ENCODE results near the gene ACAD10.
"Not testable (repeated sequence)": the region's sequence is repeated elsewhere in the genome, so short reads cannot be mapped to it uniquely, and the experiment has no call there.

The ACAD10 gene

DNA sequence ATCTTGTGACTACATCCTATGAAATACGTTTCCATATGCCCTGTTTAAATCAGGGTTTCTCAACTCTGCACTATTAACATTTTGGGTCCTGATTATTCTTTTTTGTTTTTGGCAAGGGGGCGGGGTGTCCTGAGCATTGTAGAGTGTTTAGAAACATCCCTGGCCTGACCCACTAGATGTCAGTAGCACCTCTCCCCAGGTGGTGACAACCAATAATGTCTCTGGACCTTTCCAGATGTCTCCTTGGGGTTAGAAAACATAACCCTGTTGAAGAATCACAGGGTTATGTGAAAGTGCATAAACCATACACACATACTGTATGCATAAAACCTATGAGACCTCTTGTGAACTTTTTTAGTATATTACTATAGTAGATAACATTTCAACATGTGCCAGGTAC is 1.4 kb downstream of the ACAD10 start:
- no peak for DNase-seq (ENCODE audit: low read depth in 2 of 2)

DNA sequence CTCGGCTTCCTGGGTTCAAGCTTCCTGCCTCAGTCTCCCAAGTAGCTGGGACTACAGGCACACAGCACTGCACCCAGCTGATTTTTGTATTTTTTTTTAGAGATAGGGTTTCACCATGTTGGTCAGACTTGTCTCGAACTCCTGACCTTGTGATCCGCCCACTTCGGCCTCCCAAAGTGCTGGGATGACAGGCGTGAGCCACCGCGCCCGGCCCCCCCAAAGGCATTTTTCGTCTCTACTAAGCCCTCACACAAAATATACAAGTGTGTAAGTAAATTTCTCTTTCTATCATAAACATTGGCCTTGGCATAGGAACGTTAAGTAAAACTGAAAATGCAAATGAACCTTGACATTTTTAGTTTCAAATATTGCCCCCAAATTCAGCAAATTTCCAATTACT is 2.1 kb downstream of the ACAD10 start:
- DNase-seq (ENCODE audit: low read depth in 2 of 2): no peak

DNA sequence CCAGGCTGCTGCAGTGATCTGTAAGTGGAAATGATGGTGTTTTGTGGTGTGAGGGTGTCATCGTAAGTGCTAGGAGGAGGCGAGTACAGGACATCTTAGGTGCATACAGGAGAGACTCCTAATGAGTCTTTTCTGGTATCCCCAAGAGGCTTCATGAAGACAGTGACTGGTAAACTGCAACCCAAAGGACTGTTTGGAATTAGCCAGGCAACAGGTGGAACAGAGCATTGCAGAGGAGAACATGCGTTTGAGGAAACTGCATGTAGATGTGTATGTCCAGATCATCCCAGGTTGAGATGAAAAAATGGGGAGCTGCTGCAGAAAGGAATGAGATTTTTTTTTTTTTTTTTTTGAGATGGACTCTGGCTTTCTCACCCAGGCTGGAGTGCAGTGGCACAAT is 5.4 kb downstream of the ACAD10 start:
- no peak for DNase-seq (ENCODE audit: low read depth in 2 of 2)

DNA sequence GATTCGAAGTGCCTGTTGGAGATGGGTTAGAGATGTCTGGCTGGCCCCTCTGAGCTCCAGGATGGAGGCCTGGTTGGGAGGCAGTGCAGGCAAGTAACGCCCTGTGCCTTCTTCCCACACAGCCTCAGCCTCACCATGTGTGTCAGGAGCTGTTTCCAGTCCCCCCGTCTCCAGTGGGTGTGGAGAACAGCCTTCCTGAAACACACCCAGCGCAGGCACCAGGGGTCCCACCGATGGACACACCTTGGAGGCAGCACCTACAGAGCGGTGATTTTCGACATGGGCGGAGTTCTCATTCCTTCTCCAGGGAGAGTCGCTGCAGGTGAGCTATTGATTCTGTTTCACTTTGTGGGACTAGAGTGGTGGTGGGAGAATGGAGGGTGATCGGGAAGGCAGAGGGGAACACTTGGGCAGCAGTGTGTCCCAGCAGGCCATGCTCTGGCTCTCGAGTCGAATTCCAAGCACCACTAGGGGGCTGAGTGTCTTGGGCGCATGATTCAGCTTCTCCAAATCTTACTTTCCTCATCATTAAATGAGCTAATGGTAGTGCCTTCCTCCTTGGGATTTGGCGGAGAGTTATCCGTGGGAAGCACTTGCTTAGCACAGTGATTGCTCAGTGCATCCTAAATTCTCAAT is 6.8 kb downstream of the ACAD10 start:
- no peak for DNase-seq (ENCODE audit: low read depth in 2 of 2)

DNA sequence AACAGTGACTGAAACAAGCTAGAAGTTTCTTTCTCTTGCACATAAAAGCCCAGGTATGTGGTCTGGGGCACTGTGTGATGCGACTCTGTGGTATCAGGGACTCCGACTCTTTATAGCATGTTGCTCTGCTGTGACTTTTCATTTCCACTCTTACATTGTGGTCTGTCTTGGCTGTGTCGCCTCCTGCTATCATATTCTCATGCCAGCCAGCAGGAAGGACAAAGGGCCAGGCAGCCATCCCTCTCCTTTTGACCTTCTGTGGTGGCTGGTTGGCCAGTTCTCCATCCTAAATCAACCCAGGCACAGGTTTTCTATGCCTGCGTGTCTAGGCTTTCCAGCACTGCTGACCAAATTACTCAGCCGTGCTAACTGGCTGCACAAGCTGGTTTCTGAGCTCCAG is 8.0 kb downstream of the ACAD10 start:
- no peak for DNase-seq (ENCODE audit: low read depth in 2 of 2)

DNA sequence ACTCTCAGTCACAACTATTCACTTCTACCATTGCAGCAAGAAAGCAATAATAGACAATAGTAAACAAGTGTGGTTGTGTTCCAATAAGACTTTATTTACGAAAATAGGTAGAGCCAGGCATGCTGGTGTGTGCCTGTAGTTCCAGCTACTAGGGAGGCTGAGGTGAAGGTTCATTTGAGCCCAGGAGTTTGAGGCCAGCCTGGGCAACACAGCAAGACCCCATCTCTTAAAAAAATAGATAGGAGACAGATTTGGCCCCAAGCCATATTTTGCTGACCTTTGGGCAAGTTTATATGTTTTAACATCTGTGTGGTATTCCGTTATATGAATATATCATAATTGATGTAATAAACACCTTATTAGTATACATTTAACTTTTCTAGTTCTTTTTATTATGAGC is 14.1 kb downstream of the ACAD10 start:
- no peak for DNase-seq (ENCODE audit: low read depth in 2 of 2)

DNA sequence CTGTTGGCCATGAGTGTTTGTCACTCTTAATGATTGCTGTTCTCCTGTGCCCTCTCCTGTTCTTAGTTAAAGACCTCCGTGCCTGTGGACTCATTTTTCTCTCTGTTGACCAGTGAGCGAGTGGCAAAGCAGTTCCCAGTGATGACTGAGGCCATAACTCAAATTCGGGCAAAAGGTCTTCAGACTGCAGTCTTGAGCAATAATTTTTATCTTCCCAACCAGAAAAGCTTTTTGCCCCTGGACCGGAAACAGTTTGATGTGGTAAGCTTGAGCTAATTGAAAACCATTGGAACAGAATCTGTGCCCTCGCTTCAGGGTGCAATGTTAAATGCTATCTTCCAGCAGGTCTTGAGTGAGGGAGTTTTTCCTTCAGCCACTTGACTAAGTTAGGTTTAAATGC is 19.8 kb downstream of the ACAD10 start:
- DNase-seq (ENCODE audit: low read depth in 2 of 2): no peak

DNA sequence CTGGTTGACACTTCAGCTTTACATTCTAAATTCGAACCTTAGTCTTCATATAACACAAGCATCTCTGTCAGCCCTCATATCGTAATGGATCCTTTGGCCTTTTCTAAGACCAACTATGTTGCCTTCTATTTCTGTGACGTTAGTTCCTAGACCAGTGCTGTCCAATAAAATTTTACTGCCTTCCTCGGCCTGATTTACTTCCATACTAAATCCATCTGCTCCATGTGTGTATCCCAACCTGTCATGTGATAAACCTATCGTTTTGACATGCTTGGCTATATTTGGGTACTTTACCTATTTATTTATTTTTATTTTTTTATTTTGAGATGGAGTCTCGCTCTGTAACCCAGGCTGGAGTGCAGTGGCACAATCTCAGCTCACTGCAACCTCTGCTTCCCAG is 20.3 kb downstream of the ACAD10 start:
- no peak for DNase-seq (ENCODE audit: low read depth in 2 of 2)

DNA sequence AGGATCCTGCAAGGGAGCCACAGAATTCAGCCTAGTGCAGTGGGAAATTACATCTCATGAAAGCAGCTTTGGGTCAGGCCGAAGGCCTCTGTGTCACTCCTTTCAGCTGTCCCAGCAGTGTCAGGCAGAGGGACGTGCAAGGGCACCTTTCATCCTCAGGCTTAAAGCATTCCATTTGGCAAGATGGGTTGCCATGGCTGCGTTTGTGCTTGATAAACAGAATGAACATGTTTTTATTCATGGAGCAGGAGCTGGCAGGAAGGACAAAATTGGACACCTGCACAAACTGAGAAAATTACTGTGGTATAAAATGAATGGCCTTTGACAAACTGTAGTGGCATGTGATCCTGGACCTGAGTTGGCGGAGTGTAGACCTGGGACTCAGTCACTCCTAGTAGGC is 29.4 kb downstream of the ACAD10 start:
- DNase-seq (ENCODE audit: low read depth in 2 of 2): no peak

DNA sequence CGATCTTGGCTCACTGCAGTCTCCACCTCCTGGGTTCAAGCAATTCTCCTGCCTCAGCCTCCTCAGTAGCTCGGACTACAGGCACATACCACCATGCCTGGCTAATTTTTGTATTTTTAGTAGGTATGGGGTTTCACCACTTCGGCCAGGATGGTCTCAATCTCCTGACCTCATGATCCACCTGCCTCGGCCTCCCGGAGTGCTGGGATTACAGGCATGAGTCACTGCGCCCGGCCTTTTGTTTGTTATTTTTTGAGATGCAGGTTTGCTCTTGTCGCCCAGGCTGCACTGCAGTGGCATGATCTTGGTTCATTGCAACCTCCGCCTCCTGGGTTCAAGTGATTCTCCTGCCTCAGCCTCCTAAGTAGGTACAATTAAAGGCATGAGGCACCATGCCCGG is 33.5 kb downstream of the ACAD10 start:
- not testable (repeated sequence) for DNase-seq (ENCODE audit: low read depth in 2 of 2)

DNA sequence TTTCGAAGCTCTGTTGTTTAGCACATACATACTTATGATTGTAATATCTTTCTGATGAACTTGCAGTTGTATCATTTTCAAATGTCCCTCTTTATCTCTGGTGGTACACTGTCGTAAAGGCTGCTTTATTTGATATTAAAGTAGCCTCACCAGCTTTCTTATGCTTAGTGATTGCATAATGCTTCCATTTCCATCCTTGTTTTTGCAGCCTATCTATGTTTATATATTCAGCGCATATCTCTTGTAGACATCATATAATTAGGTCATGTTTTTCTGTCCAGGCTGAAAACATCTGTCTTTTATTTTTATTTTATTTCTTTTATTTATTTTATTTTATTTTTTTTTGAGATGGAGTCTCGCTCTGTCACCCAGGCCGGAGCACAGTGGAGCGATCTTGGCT is 34.6 kb downstream of the ACAD10 start:
- no peak for DNase-seq (ENCODE audit: low read depth in 2 of 2)

DNA sequence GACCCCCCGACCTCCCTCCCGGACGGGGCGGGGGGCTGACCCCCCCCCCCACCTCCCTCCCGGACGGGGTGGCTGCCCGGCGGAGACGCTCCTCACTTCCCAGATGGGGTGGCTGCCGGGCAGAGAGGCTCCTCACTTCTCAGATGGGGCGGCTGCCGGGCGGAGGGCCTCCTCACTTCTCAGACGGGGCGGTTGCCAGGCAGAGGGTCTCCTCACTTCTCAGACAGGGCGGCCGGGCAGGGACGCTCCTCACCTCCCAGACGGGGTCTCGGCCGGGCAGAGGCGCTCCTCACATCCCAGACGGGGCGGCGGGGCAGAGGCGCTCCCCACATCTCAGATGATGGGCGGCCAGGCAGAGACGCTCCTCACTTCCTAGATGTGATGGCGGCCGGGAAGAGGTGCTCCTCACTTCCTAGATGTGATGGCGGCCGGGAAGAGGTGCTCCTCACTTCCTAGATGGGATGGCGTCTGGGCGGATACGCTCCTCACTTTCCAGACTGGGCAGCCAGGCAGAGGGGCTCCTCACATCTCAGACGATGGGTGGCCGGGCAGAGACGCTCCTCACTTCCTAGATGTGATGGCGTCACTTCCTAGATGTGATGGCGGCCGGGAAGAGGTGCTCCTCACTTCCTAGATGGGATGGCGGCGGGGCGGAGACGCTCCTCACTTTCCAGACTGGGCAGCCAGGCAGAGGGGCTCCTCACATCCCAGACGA is 38.0 kb downstream of the ACAD10 start:
- not testable (repeated sequence) for DNase-seq (ENCODE audit: low read depth in 2 of 2)

DNA sequence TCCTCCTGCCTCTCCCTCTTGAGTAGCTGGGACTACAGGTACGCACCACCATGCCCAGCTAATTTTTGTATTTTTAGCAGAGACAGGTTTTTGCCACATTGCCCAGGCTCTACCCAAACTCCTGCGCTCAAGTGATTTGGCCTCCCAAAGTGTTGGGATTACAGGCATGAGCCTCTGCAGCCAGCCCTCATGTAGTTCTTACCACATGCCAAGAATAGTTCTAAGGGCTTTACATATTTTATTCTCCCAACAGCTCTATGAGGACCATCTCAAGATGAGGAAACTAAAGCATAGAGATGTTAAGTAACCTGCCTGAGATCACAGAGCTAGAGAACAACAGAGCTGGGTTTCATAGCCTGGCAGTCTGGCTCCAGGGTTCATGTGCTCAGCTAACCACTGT is 42.9 kb downstream of the ACAD10 start:
- no peak for DNase-seq (ENCODE audit: low read depth in 2 of 2)

DNA sequence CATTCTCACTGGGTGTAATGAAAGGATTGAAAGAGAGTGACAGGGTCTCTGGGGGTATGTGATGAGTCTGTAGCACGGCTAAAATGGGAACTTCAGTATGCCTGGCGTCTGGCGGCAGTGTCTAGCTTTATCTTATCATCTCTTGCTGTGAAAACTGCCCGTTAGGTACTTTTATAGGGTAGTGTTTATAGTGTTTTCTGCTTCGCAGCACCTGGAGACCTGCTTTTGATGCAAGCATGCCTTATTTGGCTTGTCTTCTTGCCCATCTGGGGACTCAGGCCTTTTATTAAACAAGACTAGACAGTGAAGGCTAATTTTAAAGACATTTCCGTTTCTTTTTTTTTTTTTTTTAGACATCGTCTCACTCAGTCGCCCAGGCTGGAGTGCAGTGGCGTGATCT is 44.6 kb downstream of the ACAD10 start:
- DNase-seq (ENCODE audit: low read depth in 2 of 2): no peak

DNA sequence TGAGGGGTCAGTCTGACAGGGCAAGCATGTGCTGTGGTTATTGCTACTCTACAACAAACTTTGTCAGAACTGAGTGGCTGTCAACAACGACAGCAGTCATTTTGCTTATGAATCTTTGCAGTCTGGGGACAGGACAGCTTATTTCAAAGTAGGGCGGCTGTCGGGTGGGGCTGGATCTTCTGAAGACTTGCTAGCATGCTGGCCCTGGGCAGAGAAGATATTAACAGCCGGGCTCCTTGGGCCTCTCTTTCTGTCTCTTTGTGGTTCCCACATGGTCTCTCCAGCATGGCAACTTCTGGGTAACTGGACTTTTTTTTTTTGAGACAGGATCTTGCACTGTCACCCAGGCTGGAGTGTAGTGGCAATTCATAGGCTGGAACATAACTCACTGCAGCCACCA is 46.9 kb downstream of the ACAD10 start:
- no peak for DNase-seq (ENCODE audit: low read depth in 2 of 2)

DNA sequence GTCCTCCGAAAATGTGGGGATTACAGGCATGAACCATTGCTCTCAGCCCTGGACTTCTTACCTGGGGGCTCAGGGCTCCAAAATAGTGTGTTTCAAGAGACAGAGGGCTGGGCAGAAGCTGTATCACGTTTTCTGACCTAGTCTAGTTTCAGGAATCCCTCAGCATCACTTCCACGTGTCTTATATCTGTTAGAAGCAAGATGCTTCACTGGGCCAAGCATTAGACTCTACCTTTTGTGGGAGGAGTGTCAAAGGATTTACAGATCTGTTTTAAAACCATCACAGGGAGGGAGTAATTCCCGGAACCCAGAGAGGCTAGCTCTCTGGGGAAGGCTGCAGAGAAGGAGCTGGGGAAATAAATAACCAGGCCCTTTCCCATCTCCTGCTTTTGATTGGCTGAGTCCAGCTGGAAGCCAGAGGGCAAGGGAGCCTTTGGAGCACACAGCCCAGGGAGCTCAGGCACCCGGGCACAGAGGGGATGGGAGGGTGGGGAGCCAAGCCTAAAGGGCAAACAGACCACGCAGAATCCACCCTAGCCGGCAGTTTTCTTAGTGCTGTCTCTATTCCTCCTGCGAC is 47.6 kb downstream of the ACAD10 start:
- no peak for DNase-seq (ENCODE audit: low read depth in 2 of 2)

DNA sequence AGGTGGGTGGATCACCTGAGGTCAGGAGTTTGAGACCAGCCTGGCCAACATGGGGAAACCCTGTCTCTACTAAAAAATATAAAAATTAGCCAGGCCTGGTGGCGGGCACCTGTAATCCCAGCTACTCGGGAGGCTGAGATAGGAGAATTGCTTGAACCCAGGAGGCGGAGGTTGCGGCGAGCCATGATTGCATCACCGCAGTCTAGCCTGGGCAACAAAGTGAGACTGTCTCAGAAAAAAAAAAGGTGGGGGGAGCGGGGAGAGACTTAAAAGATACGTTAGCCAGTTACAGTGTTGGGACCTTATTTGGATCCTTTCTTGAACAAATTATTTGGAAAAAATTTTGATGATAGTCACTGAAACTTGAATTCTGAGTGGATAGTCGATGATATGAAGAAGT is 53.7 kb downstream of the ACAD10 start:
- DNase-seq (ENCODE audit: low read depth in 2 of 2): not testable (repeated sequence)

DNA sequence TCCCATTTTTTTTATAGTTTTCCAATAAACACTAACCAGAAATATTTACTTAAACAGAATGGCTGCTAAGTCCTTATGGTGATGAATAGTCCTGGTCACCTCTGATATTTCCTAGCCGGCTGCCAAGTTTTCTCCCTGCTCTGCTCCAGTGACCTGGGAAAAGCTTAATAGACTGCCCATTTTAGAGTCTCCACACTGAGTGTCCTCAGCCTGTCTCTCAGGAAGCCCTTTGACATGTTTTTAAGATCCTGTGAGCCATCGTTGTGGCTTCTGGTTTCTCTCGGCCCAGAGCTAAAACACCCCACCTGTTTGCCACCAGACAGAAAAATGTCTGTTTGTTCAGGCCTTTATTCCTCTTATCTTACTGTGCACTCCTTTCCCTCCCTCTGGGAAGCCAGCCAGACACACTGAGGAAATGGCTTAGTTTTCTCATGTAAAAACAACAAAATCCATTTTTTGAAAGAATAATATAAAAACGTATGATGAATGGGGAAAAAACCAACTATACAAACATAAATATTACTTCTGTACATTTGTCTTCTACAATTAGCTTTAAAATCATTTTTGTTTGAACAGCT is 55.5 kb downstream of the ACAD10 start:
- no peak for DNase-seq (ENCODE audit: low read depth in 2 of 2)

DNA sequence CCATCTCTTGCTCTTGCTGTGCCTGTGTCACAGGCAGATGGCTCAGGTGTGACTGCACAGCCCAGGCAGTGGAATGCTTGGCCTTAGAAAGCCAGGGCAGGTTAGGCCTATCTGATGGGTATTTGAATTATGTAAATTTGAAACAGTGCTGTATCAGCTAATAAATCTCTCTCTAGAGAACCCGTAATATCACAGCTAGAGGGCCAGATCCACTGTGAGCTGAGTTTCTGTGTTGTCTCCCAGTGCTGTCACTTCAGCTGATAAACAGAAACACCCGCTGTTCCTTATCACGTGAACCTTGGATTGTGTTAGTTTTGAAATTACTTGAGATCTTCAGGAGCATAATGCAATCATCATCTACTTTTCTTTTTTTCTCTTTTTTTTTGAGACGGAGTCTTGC is 59.4 kb downstream of the ACAD10 start:
- no peak for DNase-seq (ENCODE audit: low read depth in 2 of 2)

DNA sequence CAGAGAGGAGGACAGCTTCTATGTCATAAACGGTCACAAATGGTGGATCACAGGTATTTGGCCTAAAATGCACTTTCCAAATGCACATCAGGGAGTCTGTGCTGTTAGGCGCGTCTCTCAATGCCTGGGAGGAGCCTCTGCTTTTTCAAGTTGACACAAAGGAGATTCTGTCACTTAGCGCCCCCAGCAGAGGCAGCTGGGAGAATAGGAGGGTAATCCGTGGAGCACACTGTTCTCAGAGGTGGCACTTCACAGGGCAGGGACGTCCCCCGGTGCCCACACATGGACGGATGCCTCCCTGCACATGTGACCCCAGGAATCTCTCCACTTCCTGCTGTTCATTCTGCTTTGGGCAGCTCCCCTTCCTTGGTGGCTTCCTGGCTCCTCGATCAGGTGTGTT is 61.5 kb downstream of the ACAD10 start:
- no peak for DNase-seq (ENCODE audit: low read depth in 2 of 2)

DNA sequence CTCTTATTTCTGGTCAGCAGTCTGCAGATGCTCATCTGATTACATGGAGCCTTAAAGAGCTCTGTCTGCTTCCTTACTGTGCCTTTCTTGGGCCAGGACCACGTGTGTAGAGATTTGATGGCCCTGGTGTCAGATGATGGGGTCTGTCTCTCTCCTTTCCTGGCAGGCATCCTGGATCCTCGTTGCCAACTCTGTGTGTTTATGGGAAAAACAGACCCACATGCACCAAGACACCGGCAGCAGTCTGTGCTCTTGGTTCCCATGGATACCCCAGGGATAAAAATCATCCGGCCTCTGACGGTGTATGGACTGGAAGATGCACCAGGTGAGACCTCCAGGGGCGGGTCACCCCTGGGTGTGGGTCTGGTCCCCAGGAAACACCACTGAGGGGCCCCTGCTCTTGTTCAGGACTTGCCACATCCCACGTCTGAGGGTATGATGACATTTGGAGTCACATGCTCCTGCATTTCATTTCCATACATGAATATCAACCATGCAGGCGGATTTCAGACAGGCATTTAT is 62.4 kb downstream of the ACAD10 start:
- DNase-seq (ENCODE audit: low read depth in 2 of 2): no peak

DNA sequence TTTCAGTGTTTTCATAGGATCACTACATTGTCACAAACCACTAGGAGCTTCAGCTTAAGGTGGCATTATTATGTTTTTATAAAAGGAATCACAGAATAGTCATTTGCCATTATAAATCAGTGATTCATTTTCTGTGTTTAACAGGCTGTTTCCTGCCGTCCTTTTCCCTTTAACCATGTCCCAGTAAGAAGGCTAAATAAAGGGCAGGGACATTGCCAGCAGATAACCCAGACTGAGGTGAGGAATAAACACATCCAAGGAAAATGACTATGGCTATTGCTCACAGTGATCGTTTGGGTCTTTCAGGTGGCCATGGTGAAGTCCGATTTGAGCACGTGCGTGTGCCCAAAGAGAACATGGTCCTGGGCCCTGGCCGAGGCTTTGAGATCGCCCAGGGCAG is 63.0 kb downstream of the ACAD10 start:
- DNase-seq (ENCODE audit: low read depth in 2 of 2): no peak

DNA sequence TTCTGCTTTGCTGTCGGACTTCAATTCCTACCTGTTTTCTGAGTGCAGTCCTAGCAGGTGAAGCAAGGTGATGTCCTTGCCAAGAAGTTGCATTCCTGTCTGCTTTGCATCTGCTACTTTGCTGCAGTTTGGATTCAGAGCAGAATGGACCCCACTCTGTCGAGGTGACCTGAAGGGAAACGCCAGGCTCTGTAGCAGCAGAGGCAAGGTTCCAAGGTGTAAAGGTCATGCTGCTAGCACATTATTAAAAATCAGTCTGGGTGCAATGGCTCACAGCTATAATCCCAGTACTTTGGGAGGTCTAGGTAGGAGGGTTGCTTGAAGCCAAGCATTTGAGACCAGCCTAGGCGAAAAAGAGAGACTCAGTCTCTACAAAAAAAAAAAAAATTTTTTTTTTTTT is 63.5 kb downstream of the ACAD10 start:
- no peak for DNase-seq (ENCODE audit: low read depth in 2 of 2)

Measured in stimulated activated CD8-positive, alpha-beta memory T cell treated with anti-CD3 and anti-CD28 coated beads, Interleukin-15, amount 100 ng/mL, for 48 hours (primary cell).